Chondrocyte (in vitro differentiated cells): Measurements from ENCODE around the gene CELSR2. TPM values are rescaled to one million over a fixed set of nuclear protein-coding genes. Genes with fewer than 3 reads are reported as not detected.
A peak's percentile ranks its signal among the peaks of the same experiment; 100 is the strongest.

Experiments
- DNase-seq: peaks from one replicate; pipeline ENCODE4 v3.0.0; 2021; ENCODE audit warnings: mixed read lengths, low spot score
- H3K27ac Mint-ChIP-seq: one replicate; pipeline ENCODE4 v1.8.0; 2021; ENCODE audit warnings: mild to moderate bottlenecking, moderate library complexity, mixed read lengths; ENCODE audit not compliant: unreplicated experiment
- H3K27me3 Mint-ChIP-seq: 2 replicates; pipeline ENCODE4 v1.8.0; 2021; ENCODE audit warnings: low read depth, mixed read lengths
- H3K36me3 Mint-ChIP-seq: 2 replicates; pipeline ENCODE4 v1.8.0; 2021; ENCODE audit warnings: low read depth, mixed read lengths
- H3K4me1 Mint-ChIP-seq: 2 replicates; pipeline ENCODE4 v1.8.0; 2021; ENCODE audit warnings: low read depth, mild to moderate bottlenecking, mixed read lengths
- H3K4me3 Mint-ChIP-seq: one replicate; pipeline ENCODE4 v1.8.0; 2021; ENCODE audit warnings: mild to moderate bottlenecking, moderate library complexity, mixed read lengths; ENCODE audit not compliant: unreplicated experiment
- H3K9me3 Mint-ChIP-seq: 2 replicates; pipeline ENCODE4 v1.8.0; 2021; ENCODE audit warnings: low read depth, mixed read lengths
- total RNA-seq: library from RNA; stranded (reverse); gene quantifications from 3 replicates; pipeline ENCODE4 v1.2.1, GENCODE V29; 2021
- TF ChIP-seq, protein P1 (sequence below): fragments of 200-600 bp; sonication (generic); IDR thresholded peaks from 2 replicates; pipeline ENCODE4 v1.5.0; 2021; ENCODE audit warnings: antibody characterized with exemption, mild to moderate bottlenecking, moderate library complexity

Gene CELSR2
- total RNA-seq, 1 donor from 2014 or later: 10.3 TPM

DNA sequence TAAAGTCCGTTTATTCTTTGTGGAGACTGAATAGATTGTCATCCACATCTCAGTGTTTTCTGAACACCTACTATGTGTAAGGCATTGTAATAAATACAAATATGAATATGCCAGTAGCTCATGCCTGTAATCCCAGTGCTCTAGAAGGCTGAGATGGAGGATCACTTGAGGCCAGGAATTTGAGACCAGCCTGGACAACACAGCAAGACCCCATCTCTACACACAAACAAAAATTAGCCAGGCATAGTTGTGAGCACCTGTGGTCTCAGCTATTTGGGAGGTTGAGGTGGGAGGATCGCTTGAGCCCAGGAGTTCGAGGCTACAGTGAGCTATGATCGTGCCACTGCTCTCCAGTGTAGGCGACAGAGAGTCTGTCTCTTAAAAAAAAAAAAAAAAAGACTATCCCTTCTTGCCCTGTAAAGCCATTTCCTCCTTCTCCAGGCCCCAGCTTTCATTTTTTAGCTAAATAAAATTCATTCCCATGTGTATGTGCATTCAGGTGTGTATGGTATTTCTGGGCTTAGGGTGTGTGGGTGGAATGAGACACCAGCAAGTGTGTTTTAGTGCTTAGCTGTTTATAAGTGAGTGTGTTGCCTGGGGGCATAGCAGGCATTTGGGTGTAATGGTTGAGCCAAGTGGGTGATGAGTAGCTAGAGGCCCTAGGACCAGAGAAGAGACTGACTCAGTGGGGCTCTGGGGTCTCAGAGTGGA is 7.8 kb downstream of the CELSR2 start:
- Mint-ChIP-seq H3K9me3 (no peaks in the 10 kb centered on the region), H3K4me1 (peaks cover 32% of the 10 kb centered on the region), H3K36me3 (no peaks in the 10 kb centered on the region), H3K4me3 (no peak overlapping the region), H3K27me3 (no peaks in the 10 kb centered on the region), H3K27ac (no peak overlapping the region)
- DNase-seq: no peak
- TF ChIP-seq, protein P1, sequence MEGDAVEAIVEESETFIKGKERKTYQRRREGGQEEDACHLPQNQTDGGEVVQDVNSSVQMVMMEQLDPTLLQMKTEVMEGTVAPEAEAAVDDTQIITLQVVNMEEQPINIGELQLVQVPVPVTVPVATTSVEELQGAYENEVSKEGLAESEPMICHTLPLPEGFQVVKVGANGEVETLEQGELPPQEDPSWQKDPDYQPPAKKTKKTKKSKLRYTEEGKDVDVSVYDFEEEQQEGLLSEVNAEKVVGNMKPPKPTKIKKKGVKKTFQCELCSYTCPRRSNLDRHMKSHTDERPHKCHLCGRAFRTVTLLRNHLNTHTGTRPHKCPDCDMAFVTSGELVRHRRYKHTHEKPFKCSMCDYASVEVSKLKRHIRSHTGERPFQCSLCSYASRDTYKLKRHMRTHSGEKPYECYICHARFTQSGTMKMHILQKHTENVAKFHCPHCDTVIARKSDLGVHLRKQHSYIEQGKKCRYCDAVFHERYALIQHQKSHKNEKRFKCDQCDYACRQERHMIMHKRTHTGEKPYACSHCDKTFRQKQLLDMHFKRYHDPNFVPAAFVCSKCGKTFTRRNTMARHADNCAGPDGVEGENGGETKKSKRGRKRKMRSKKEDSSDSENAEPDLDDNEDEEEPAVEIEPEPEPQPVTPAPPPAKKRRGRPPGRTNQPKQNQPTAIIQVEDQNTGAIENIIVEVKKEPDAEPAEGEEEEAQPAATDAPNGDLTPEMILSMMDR: no peak

DNA sequence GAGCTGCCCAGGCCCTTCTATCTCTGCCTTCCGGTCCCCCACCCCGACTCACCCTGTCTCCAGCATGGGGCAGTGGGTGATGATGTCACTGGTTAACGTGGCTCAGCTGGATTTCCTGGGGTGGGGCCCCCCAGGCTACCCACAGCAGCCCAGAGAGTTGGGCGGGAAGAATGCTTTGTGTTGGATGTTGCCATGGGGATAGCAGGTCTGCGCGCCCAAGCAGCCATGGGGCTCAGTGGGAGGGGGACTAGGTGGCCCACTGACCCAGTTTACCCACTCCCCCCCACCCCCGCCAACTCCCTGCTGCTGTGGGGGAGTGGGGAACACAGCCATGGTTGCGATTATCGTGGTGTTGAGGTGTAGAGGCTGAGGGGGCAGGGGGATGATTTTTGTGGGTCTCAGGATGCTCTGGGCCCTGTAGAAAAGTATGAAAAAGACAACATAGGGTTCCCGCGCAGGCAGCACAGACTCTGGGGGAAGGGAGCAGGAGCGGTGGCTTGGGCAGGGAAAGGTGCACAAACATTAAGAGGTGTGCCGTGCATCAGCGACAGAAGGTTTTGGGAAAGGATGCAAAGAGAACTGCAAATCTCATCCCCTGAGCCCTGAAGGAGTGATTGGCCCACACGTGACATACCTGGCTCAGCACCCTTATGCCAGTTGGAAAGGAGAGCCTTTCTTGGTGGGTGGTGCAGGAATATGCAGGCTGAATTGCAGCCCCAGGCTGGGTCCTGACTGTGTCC is 8.5 kb downstream of the CELSR2 start:
- no peak for DNase-seq
- Mint-ChIP-seq H3K36me3 (no peaks in the 10 kb centered on the region), H3K27ac (no peak overlapping the region), H3K4me1 (peaks cover 28% of the 10 kb centered on the region), H3K9me3 (no peaks in the 10 kb centered on the region), H3K4me3 (no peak overlapping the region), H3K27me3 (no peaks in the 10 kb centered on the region)
- TF ChIP-seq, protein P1: no peak

DNA sequence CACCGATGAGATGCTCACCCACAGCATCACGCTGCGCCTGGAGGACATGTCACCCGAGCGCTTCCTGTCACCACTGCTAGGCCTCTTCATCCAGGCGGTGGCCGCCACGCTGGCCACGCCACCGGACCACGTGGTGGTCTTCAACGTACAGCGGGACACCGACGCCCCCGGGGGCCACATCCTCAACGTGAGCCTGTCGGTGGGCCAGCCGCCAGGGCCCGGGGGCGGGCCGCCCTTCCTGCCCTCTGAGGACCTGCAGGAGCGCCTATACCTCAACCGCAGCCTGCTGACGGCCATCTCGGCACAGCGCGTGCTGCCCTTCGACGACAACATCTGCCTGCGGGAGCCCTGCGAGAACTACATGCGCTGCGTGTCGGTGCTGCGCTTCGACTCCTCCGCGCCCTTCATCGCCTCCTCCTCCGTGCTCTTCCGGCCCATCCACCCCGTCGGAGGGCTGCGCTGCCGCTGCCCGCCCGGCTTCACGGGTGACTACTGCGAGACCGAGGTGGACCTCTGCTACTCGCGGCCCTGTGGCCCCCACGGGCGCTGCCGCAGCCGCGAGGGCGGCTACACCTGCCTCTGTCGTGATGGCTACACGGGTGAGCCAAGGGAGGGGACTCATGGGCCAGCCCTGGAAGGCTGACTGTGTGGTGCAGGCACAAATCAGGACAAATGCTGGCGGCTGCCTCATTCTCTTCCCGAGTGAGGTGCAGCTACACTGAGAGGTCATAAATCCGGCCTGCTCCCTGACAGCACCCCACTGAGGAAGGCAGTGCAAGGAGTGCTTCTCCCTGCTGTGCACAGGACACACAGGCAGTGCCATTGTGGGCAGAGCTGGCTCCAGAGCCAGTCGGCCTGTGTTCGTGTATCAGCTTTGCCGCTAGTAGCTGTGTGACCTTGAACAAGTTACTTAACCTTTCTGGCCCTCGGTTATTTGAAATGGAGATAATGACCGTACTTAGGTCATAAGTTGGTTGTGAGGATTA is 9.4 kb downstream of the CELSR2 start:
- no peak overlapping the region for H3K4me3 Mint-ChIP-seq
- DNase-seq: peak; percentile 87
- no peaks in the 10 kb centered on the region for H3K9me3 Mint-ChIP-seq
- no peak overlapping the region for H3K27ac Mint-ChIP-seq
- peaks cover 23% of the 10 kb centered on the region for H3K4me1 Mint-ChIP-seq
- TF ChIP-seq, protein P1: no peak
- H3K27me3 Mint-ChIP-seq: no peaks in the 10 kb centered on the region
- no peaks in the 10 kb centered on the region for H3K36me3 Mint-ChIP-seq

DNA sequence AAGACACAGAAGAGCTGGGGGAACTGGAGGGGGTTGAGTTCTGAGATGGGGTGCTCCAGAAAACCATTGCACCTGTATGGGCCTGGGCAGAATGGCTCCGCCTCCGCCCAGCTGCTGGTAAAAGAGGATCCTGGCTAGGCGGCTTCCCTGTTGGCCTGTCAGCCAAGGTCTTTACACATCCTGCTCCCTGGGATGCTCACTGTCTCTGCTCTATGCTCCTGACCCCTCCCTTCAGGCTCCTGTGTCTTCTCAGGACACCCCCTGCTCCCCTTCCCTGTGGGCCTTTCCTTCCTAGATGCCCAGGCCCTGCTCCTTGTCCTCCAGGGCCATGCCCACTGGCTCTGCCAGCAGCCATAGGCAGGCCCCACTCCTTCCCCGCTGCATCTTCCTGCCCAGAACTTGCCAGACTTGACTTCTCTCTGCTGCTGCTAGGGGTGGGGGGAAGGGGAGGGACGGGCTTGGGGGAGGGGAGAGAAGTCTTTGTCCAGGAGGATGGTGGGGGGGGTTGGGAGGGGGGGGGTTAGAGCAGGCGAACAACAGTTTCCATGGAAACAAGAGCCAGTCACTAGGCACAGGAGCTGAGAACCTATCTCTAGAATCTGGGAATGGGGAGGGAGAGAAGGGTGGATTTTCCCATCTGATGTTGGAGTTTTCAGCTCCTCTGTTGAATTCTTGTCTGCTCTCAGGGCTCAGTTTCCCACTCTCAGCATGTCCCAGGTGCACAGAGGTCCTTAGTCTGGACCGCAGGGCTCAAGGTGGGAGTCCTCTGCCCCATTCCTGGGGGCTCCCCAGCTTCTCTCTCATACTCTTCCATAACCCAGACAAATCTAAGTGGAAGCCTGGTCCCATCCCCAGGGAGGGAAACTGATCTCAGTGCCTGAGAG is 10.6 kb downstream of the CELSR2 start:
- peaks cover 12% of the 10 kb centered on the region for H3K4me1 Mint-ChIP-seq
- H3K4me3 Mint-ChIP-seq: no peak overlapping the region

More for the DNA sequence above, 10.6 kb downstream of the CELSR2 start:
- DNase-seq: no peak
- TF ChIP-seq, protein P1: no peak
- no peaks in the 10 kb centered on the region for H3K27me3 Mint-ChIP-seq
- H3K36me3 Mint-ChIP-seq: no peaks in the 10 kb centered on the region
- H3K9me3 Mint-ChIP-seq: no peaks in the 10 kb centered on the region
- H3K27ac Mint-ChIP-seq: no peak overlapping the region
